ENCODE measurements around the gene USE1.
A peak's percentile ranks its signal among the peaks of the same experiment; 100 is the strongest.

USE1 gene, protein sequence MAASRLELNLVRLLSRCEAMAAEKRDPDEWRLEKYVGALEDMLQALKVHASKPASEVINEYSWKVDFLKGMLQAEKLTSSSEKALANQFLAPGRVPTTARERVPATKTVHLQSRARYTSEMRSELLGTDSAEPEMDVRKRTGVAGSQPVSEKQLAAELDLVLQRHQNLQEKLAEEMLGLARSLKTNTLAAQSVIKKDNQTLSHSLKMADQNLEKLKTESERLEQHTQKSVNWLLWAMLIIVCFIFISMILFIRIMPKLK

DNA sequence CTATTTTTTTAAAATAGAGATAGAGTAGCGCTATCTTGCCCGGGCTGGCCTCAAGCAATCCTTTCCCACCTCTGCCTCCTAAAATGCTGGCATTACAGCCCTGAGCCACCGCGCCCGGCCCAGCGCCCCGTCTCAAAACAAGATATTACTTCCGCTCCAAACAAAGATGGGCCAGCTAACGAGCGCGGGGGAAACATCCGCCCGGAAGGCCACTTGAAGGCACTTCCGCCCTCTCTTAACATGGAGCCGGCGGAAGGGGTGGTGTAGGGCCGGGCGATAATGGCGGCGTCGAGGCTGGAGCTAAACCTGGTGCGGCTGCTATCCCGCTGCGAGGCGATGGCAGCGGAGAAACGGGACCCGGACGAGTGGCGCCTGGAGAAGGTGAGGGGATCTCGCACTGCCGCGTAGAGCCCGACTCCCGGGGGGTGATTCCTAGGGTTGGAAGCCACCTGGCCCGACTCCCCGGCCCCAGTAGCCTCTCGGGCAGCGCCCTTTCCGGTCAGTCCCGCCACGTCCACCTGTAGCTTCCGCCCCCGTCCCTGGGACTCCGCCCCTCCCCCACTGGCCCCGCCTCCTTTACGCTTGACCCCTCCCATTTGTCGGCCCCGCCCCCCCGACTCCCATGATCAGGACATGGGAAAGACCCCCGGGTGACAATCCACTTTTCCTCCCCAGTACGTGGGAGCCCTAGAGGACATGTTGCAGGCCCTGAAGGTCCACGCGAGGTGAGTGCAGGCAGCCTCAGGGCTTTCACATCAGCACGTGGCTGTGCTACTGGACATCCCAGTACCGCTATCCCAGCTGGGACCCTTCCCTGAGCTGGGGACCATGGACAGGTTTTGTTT, at the start of gene USE1:
TSS of gene USE1 (plus strand) at position 231 of the 845 bp plus-strand sequence. CDS start at position 280, 49 bp downstream.
- TF ChIP-seq, protein P1, sequence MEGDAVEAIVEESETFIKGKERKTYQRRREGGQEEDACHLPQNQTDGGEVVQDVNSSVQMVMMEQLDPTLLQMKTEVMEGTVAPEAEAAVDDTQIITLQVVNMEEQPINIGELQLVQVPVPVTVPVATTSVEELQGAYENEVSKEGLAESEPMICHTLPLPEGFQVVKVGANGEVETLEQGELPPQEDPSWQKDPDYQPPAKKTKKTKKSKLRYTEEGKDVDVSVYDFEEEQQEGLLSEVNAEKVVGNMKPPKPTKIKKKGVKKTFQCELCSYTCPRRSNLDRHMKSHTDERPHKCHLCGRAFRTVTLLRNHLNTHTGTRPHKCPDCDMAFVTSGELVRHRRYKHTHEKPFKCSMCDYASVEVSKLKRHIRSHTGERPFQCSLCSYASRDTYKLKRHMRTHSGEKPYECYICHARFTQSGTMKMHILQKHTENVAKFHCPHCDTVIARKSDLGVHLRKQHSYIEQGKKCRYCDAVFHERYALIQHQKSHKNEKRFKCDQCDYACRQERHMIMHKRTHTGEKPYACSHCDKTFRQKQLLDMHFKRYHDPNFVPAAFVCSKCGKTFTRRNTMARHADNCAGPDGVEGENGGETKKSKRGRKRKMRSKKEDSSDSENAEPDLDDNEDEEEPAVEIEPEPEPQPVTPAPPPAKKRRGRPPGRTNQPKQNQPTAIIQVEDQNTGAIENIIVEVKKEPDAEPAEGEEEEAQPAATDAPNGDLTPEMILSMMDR (IDR thresholded peaks at IDR 0.05; ENCODE audit: borderline replicate concordance, insufficient read depth, low read depth, low read length): no peak
- H3K4me3 ChIP-seq (ENCODE audit: low read depth, low read length): peak within 1 kb of the TSS; percentile 77

DNA sequence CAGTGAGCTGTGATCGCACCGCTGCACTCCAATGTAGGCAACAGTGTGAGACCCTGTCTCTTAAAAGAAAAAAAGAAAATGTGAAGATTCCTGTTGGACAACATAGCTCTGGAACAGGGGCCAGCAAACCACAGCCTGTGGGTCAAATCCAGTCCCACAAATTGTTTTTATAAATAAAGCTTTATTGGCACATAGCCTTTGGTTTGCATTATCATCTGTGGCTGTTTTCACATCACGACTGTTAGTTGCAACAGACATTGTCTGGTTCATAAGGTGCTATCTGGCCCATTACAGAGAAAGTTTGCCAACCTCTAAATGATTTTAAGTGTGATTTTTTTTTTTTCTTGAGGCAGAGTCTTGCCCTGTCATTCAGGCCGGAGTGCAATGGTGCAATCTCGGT, 49.4 kb upstream of the USE1 start:
- H3K4me3 ChIP-seq (ENCODE audit: low read depth, low read length): no peak overlapping the region
- TF ChIP-seq, protein P1 (IDR thresholded peaks at IDR 0.05; ENCODE audit: borderline replicate concordance, insufficient read depth, low read depth, low read length): no peak

DNA sequence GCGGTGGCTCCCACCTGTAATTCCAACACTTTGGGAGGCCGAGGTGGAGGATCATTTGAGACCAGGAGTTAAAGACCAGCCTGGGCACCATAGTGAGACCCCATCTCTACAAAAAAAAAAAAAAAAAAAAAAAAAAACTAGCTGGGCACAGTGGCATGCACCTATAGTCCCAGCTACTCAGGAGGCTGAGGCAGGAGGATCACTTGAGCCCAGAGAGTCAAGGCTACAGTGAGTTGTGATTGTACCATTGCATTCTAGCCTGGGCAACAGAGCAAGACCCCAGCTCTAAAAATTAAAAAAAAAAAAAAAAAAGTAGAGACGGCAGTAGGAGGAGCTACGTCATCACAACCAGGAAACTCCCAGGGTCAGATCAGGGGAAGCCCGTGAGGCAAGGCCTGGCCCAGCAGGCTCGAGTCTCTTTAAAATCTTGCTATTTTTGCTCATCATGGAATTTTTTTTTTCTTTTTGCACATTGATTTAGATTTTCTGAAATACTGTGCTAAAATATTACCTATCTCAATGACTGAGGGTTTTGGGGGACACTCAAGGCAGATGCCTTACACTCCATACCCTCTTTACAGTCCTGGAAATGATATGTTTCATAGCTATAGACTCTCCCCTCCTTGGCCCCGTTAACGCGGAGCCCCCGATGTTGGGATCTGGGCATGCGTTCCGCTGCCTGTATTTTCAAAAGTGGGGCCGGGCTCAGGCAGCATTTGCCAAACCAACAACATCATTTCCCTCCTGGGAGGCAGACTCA, 44.4 kb upstream of the USE1 start:
- H3K4me3 ChIP-seq (ENCODE audit: low read depth, low read length): no peak overlapping the region
- TF ChIP-seq, protein P1 (IDR thresholded peaks at IDR 0.05; ENCODE audit: borderline replicate concordance, insufficient read depth, low read depth, low read length): no peak

DNA sequence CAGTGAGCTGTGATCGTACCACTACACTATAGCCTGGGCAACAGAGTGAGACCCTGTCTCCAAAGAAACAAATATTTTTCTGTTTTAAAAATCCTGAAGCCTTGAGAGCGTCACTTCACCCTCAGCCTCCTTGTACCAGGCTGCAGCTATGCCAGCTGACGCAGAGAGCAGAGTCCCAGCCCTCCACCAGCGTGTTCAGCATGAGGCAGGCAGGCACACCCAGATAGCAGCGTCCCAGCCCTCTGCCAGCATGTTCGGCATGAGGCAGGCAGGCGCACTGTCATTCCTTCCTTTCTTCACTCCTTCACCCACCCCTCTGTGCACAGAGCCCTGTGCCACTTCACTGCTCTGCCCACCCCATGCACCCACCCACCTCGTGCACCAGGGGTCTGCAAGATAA, 43.3 kb upstream of the USE1 start:
- TF ChIP-seq, protein P1 (IDR thresholded peaks at IDR 0.05; ENCODE audit: borderline replicate concordance, insufficient read depth, low read depth, low read length): no peak
- H3K4me3 ChIP-seq (ENCODE audit: low read depth, low read length): no peak overlapping the region

DNA sequence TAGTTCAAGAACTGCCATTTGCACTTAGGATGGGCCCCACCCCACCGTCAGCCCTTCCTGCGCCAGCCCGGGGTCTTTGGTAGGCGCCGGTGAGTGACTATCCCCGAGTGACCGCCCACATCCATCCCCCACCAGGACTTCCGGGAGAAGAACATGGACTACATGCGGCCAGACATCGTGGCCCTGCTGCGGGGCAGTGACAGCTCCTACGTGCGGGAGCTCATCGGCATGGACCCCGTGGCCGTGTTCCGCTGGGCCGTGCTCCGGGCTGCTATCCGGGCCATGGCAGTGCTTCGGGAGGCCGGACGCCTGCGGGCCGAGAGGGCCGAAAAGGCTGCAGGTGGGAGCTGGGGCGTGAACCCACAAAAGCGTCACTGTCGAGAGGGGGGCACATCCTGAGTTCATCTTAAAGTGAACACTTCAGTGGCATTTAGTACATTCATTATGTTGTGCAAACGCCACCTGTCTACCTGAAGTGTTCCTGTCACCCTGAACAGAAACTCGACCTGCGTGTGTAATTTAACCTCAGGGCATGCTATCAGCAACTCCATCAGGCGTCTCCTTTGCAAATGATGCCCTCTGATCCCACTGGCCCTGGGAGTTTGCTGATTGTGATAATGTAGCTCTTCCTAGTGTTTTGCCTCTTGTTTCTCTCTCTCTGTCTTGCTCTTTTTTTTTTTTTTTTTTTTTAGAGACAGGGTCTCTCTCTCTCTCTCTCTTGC, 42.4 kb upstream of the USE1 start:
- H3K4me3 ChIP-seq (ENCODE audit: low read depth, low read length): no peak overlapping the region
- TF ChIP-seq, protein P1 (IDR thresholded peaks at IDR 0.05; ENCODE audit: borderline replicate concordance, insufficient read depth, low read depth, low read length): no peak

DNA sequence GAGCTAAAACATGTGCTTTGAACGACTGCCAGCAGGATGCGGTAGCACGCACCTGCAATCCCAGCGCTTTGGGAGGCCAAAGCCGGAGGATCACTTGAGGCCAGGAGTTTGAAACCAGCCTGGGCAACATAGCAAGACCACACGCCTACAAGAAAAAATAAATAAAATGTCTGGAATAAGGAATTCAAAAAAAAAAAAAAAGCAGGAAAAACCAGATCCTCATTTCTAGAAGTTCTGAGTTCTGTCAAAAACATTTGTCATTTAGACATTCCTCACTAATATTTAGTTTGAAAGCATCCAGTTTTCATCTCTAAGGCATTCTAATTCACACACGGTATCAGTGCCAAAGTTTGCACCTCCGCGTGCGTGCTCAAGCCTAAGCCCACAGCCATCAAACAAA, 36.9 kb upstream of the USE1 start:
- TF ChIP-seq, protein P1 (IDR thresholded peaks at IDR 0.05; ENCODE audit: borderline replicate concordance, insufficient read depth, low read depth, low read length): no peak
- no peak overlapping the region for H3K4me3 ChIP-seq (ENCODE audit: low read depth, low read length)

Measured in GM12875 (cell line).